ENCODE measurements around the gene RAB27B. TPM values are rescaled to one million over a fixed set of nuclear protein-coding genes. Genes with fewer than 3 reads are reported as not detected.
A peak's percentile ranks its signal among the peaks of the same experiment; 100 is the strongest.

Gene RAB27B
- total RNA-seq, result 3.9 and 6.5 TPM in 2 replicates

GRCh38 chr18:54828281-54828881 lies at the start of gene RAB27B:
TSS of gene RAB27B (plus strand) at chr18:54828477. CDS start at chr18:54877586, 49,109 bp downstream.
- peak; percentile 94 for DNase-seq (ENCODE audit: low read depth)
- TF ChIP-seq CTCF (IDR thresholded peaks at IDR 0.05; ENCODE audit: insufficient read depth, low read depth, low read length), result no peak
- peak within 1 kb of the TSS; percentile 75 for H3K4me3 ChIP-seq (ENCODE audit: low read depth, low read length)

- DNase-seq (ENCODE audit: low read depth), result no peak
- no peak for TF ChIP-seq CTCF (IDR thresholded peaks at IDR 0.05; ENCODE audit: insufficient read depth, low read depth, low read length)
- no peak overlapping the region for H3K4me3 ChIP-seq (ENCODE audit: low read depth, low read length)
Measured at GRCh38 chr18:54780285-54780861, 47.9 kb upstream of the RAB27B start.

- H3K4me3 ChIP-seq (ENCODE audit: low read depth, low read length), result no peak overlapping the region
- no peak for DNase-seq (ENCODE audit: low read depth)
- no peak for TF ChIP-seq CTCF (IDR thresholded peaks at IDR 0.05; ENCODE audit: insufficient read depth, low read depth, low read length)
Measured at GRCh38 chr18:54780970-54781369, 47.3 kb upstream of the RAB27B start.

- DNase-seq (ENCODE audit: low read depth), result no peak
- no peak for TF ChIP-seq CTCF (IDR thresholded peaks at IDR 0.05; ENCODE audit: insufficient read depth, low read depth, low read length)
- H3K4me3 ChIP-seq (ENCODE audit: low read depth, low read length), result no peak overlapping the region
Measured at GRCh38 chr18:54783139-54783538, 45.1 kb upstream of the RAB27B start.

GRCh38 chr18:54786206-54786605 lies 42.1 kb upstream of the RAB27B start:
- H3K4me3 ChIP-seq (ENCODE audit: low read depth, low read length), result no peak overlapping the region
- no peak for DNase-seq (ENCODE audit: low read depth)
- no peak for TF ChIP-seq CTCF (IDR thresholded peaks at IDR 0.05; ENCODE audit: insufficient read depth, low read depth, low read length)

- H3K4me3 ChIP-seq (ENCODE audit: low read depth, low read length), result no peak overlapping the region
- peak; percentile 25 for DNase-seq (ENCODE audit: low read depth)
- TF ChIP-seq CTCF (IDR thresholded peaks at IDR 0.05; ENCODE audit: insufficient read depth, low read depth, low read length), result no peak
Measured at GRCh38 chr18:54787121-54787520, 41.2 kb upstream of the RAB27B start.

- no peak overlapping the region for H3K4me3 ChIP-seq (ENCODE audit: low read depth, low read length)
- TF ChIP-seq CTCF (IDR thresholded peaks at IDR 0.05; ENCODE audit: insufficient read depth, low read depth, low read length), result no peak
- DNase-seq (ENCODE audit: low read depth), result peak; percentile 61
Measured at GRCh38 chr18:54787616-54788015, 40.7 kb upstream of the RAB27B start.
